K562 (cell line): ENCODE data around the gene TMEFF1. TPM values are rescaled to one million over a fixed set of nuclear protein-coding genes. Genes with fewer than 3 reads are reported as not detected.

Experiments
- ATAC-seq: fragments of 200-7000 bp; cut with Tn5 transposase; 3 replicates; pipeline ENCODE4 v1.9.1; 2020; ENCODE audit warnings: moderate library complexity
- BruUV-seq: library from RNA; stranded (reverse); fragments of 400-500 nt; replicated peaks from 2 replicates; lab custom pipeline; 2021; lab: Mats Ljungman, UMichigan
- CTCF ChIA-PET: fragments of 300-600 bp; formaldehyde crosslinking; extraction: SDS; loops from one replicate; lab custom pipeline; 2021; ENCODE audit warnings: low intra/inter-chr PET ratio; lab: Yijun Ruan, JAX
- POLR2A ChIA-PET: fragments of 300-600, 350-650 bp; sonication (Branson Sonifier 250); formaldehyde crosslinking; extraction: SDS; loops from one replicate; lab custom pipeline; 2021; ENCODE audit warnings: antibody characterized with exemption, inconsistent platforms; lab: Yijun Ruan, JAX
- DNase-seq, 4 experiments: peaks; one replicate each; pipeline versions ENCODE4 v3.0.0 to v3.0.0-alpha.2; 2011 to 2018; ENCODE audit warnings: low spot score in 3 of 4, mixed read lengths in 3 of 4; ENCODE audit errors: extremely low read depth in 1 of 4
- FAIRE-seq: peaks from 2 replicates; lab custom pipeline; 2011; peaks lifted over from hg19 to GRCh38; lab: Jason Lieb, UNC
- H2AFZ ChIP-seq: 2 replicates; pipeline ENCODE4 v1.6.0; 2011; ENCODE audit warnings: low read depth, low read length, control low read depth, inconsistent platforms
- H3K27ac ChIP-seq: fragments of 200-600 bp; 3 replicates; pipeline ENCODE4 v1.8.0; 2011; ENCODE audit warnings: low read depth, mild to moderate bottlenecking, control low read depth, inconsistent platforms, low read length, moderate library complexity, mixed read lengths; ENCODE audit errors: extremely low read depth
- H3K27me3 ChIP-seq, 2 experiments: fragments of 300-600 bp in 1 of 2; 2 replicates in 1 of 2; 3 replicates in 1 of 2; pipeline versions ENCODE4 v1.6.0 to v1.8.0; 2011; ENCODE audit warnings: inconsistent platforms in 2 of 2, low read length in 2 of 2, mild to moderate bottlenecking in 1 of 2, mixed read lengths in 1 of 2, moderate library complexity in 1 of 2; ENCODE audit not compliant: control insufficient read depth in 2 of 2, insufficient read depth in 2 of 2
- H3K36me3 ChIP-seq: fragments of 300-600 bp; 3 replicates; pipeline ENCODE4 v1.8.0; 2011; ENCODE audit warnings: mild to moderate bottlenecking, low read length, inconsistent platforms; ENCODE audit not compliant: control insufficient read depth, insufficient read depth
- H3K4me1 ChIP-seq, 2 experiments: fragments of 200-600 bp in 1 of 2; replicated peaks in 1 of 2; 2 replicates in 1 of 2; 3 replicates in 1 of 2; pipeline versions ENCODE4 v1.5.1 to v1.8.0; 2011; ENCODE audit warnings: inconsistent platforms in 2 of 2, low read length in 2 of 2, mild to moderate bottlenecking in 1 of 2, mixed read lengths in 1 of 2, moderate library complexity in 1 of 2; ENCODE audit not compliant: control insufficient read depth in 2 of 2, insufficient read depth in 2 of 2
- H3K4me2 ChIP-seq: 2 replicates; pipeline ENCODE4 v1.6.1; 2011; ENCODE audit warnings: low read length, control low read depth, inconsistent platforms, mixed read lengths; ENCODE audit not compliant: insufficient read depth
- H3K4me3 ChIP-seq: fragments of 200-600 bp; sonication (generic), shearing (Covaris generic); 2 replicates; pipeline ENCODE4 v1.5.1; 2016; ENCODE audit warnings: control low read depth, inconsistent platforms
- H3K79me2 ChIP-seq: fragments of 200-600 bp; 3 replicates; pipeline ENCODE4 v1.8.0; 2011; ENCODE audit warnings: low read length, inconsistent platforms; ENCODE audit not compliant: control insufficient read depth, insufficient read depth
- H3K9ac ChIP-seq, 2 experiments: 2 replicates each; pipeline versions ENCODE4 v1.6.0 to v1.6.1; 2011; ENCODE audit warnings: low read depth in 2 of 2, low read length in 2 of 2, control low read depth in 1 of 2, inconsistent platforms in 1 of 2, mild to moderate bottlenecking in 1 of 2, mixed read lengths in 1 of 2; ENCODE audit not compliant: insufficient read depth in 1 of 2
- H3K9me1 ChIP-seq: one replicate; pipeline ENCODE4 v1.6.0; 2011; ENCODE audit warnings: inconsistent platforms, mild to moderate bottlenecking, low read length, moderate library complexity; ENCODE audit not compliant: control insufficient read depth, insufficient read depth
- H3K9me3 ChIP-seq: replicated peaks from 2 replicates; pipeline ENCODE4 v1.5.1; 2011; ENCODE audit warnings: low read depth, low read length, inconsistent platforms; ENCODE audit not compliant: control insufficient read depth, insufficient read depth
- H4K20me1 ChIP-seq: replicated peaks from 2 replicates; pipeline ENCODE4 v1.6.1; 2011; ENCODE audit warnings: low read length, inconsistent platforms, mixed read lengths; ENCODE audit not compliant: control insufficient read depth, insufficient read depth
- COPS2 ChIP-seq: fragments of 450-650 bp; conservative IDR thresholded peaks from 2 replicates; pipeline ENCODE4 v1.6.1; 2016; ENCODE audit warnings: mild to moderate bottlenecking, moderate library complexity
- DPF2 ChIP-seq: fragments of 450-650 bp; IDR thresholded peaks from 2 replicates; pipeline ENCODE4 v1.6.1; 2016
- FOXA3 ChIP-seq, 2 experiments: fragments of 450-650 bp in 1 of 2; sonication (generic) in 1 of 2; formaldehyde crosslinking; IDR thresholded peaks in 1 of 2; conservative IDR thresholded peaks in 1 of 2; 2 replicates each; pipeline versions ENCODE4 v1.4.0 to v1.8.0; 2020 to 2022; ENCODE audit warnings: mild to moderate bottlenecking in 2 of 2, missing genetic modification reagents in 1 of 2
- GTF2A2 ChIP-seq: IDR thresholded peaks from 2 replicates; pipeline ENCODE4 v1.6.1; 2016; ENCODE audit warnings: mild to moderate bottlenecking, missing genetic modification characterization, missing compliant biosample characterization
- GTF2E2 ChIP-seq: fragments of 200-800 bp; sonication (Bioruptor generic); IDR thresholded peaks from 2 replicates; pipeline ENCODE4 v1.6.1; 2016; ENCODE audit warnings: missing genetic modification characterization, missing compliant biosample characterization
- HDGF ChIP-seq: fragments of 450-650 bp; IDR thresholded peaks from 2 replicates; pipeline ENCODE4 v1.6.1; 2016
- KLF6 ChIP-seq: fragments of 250-450 bp; sonication (Bioruptor Pico); IDR thresholded peaks from 2 replicates; pipeline ENCODE4 v1.4.0; 2020; ENCODE audit warnings: mild to moderate bottlenecking, moderate library complexity, borderline replicate concordance
- MYBL2 ChIP-seq, 2 experiments: fragments of 450-650 bp in 1 of 2; sonication (generic) in 1 of 2; formaldehyde crosslinking in 1 of 2; IDR thresholded peaks; 2 replicates each; pipeline versions ENCODE4 v1.6.1 to v1.8.1; 2017 to 2022; ENCODE audit warnings: borderline replicate concordance in 1 of 2, inconsistent platforms in 1 of 2, low read depth in 1 of 2, mild to moderate bottlenecking in 1 of 2, missing genetic modification reagents in 1 of 2, moderate library complexity in 1 of 2
- NFE2 ChIP-seq: IDR thresholded peaks from 2 replicates; pipeline ENCODE4 v1.6.1; 2014; ENCODE audit warnings: antibody characterized with exemption, low read depth
- WGBS: fragments of 100-300 bp; shearing (Covaris generic); methylation state at CpG from one replicate; pipeline ENCODE4 v1.1.6; 2016; ENCODE audit warnings: low coverage, mixed read lengths; ENCODE audit not compliant: insufficient coverage; ENCODE audit errors: missing lambda C conversion rate; 5-methylcytosine and 5-hydroxymethylcytosine counted together
- in situ Hi-C: fragments of 300-500 bp; cut with MboI; formaldehyde crosslinking; loops from 4 replicates; pipeline ENCODE4 v1.15.0; 2018; ENCODE audit warnings: inconsistent platforms, mixed read lengths
- intact Hi-C: fragments of 100-400 bp; cut with micrococcal nuclease; formaldehyde crosslinking; loops from 2 replicates; pipeline ENCODE4 v1.14.2; 2022
- polyA plus RNA-seq, 8 experiments: library from polyadenylated mRNA; depleted of rRNA in 4 of 8; stranded (reverse) in 5 of 8; unstranded in 3 of 8; fragments of >200 nt; fragmentation: Nextera tagmentation in 2 of 8; fragmentation: Illumina TruSeq in 1 of 8; extraction: Ambion mirVana in 2 of 8; extraction: Trizol in 1 of 8; gene quantifications; 2 replicates each; pipeline versions ENCODE4 v1.2.1 to v1.2.3, GENCODE V29; 2011 to 2014; ENCODE audit warnings: inconsistent platforms in 1 of 8, missing spikeins in 1 of 8
- total RNA-seq, 7 experiments: library from RNA; depleted of rRNA in 6 of 7; stranded (reverse); fragments of >200 nt in 6 of 7; fragmentation: Illumina TruSeq in 2 of 7; extraction: Trizol in 2 of 7; gene quantifications; 2 replicates each; pipeline versions ENCODE4 v1.2.1 to v1.2.3, GENCODE V29; 2011 to 2021; ENCODE audit warnings: low replicate concordance in 1 of 7
- TF ChIP-seq, protein P1 (sequence below): fragments of 150-350 bp; conservative IDR thresholded peaks from 2 replicates; pipeline ENCODE4 v1.6.1; 2014; ENCODE audit warnings: low read length
- TF ChIP-seq, protein P2 (sequence below): fragments of 450-650 bp; IDR thresholded peaks from 2 replicates; pipeline ENCODE4 v1.6.1; 2017; ENCODE audit warnings: mild to moderate bottlenecking, moderate library complexity
- TF ChIP-seq, protein P3 (sequence below): fragments of 250-450 bp; sonication (Bioruptor Pico); IDR thresholded peaks from 2 replicates; pipeline ENCODE4 v1.8.0; 2021; ENCODE audit warnings: borderline replicate concordance, mild to moderate bottlenecking, moderate library complexity; ENCODE audit not compliant: poor library complexity, severe bottlenecking

The TMEFF1 gene
- total and polyA plus RNA-seq, 9 of the 15 experiments (the other 6 are each of a cell fraction or from before 2014, with no cell fraction given), result 0.07 to 1.1 (median 0.28) TPM; not detected in 2

DNA sequence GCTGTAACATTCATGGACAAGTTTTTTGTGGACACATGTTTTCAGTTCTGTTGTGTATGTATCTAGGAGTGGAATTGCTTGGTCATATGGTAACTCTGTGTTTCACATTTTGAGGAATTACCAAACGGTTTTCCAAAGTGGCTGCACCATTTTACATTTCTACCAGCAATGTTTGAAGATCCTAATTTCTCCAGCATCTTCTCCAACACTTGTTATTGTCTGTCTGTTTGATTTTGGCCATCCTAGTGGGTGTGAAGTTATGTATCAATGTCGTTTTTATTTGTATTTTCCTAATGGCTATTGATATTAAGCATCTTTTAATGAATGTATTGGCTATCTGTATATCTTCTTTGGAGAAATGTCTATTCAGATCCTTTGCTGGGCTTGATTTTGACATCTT, 6.9 kb downstream of the TMEFF1 start:
- CTCF ChIA-PET, result no interaction called here
- no TSS peak for BruUV-seq
- peaks cover 3 to 7% of the 10 kb centered on the region in 2 experiments; a peak in 4 of 5 replicates for H3K27me3 ChIP-seq
- DNase-seq, result no peak
- H4K20me1 ChIP-seq, result no peaks in the 10 kb centered on the region
- WGBS, result 0% methylated on average over 2 of the region's 2 CpGs
- H3K36me3 ChIP-seq, result no peaks in the 10 kb centered on the region
- no peaks in the 10 kb centered on the region for H3K4me1 ChIP-seq
- H3K79me2 ChIP-seq, result no peaks in the 10 kb centered on the region
- FAIRE-seq, result no peak
- intact Hi-C loops, result no loop called here
- H3K9me1 ChIP-seq, result no peaks in the 10 kb centered on the region
- H3K9me3 ChIP-seq, result no peaks in the 10 kb centered on the region; the same call in 1 of the 2 replicates
- H2AFZ ChIP-seq, result no peak overlapping the region
- TF ChIP-seq, protein P1, sequence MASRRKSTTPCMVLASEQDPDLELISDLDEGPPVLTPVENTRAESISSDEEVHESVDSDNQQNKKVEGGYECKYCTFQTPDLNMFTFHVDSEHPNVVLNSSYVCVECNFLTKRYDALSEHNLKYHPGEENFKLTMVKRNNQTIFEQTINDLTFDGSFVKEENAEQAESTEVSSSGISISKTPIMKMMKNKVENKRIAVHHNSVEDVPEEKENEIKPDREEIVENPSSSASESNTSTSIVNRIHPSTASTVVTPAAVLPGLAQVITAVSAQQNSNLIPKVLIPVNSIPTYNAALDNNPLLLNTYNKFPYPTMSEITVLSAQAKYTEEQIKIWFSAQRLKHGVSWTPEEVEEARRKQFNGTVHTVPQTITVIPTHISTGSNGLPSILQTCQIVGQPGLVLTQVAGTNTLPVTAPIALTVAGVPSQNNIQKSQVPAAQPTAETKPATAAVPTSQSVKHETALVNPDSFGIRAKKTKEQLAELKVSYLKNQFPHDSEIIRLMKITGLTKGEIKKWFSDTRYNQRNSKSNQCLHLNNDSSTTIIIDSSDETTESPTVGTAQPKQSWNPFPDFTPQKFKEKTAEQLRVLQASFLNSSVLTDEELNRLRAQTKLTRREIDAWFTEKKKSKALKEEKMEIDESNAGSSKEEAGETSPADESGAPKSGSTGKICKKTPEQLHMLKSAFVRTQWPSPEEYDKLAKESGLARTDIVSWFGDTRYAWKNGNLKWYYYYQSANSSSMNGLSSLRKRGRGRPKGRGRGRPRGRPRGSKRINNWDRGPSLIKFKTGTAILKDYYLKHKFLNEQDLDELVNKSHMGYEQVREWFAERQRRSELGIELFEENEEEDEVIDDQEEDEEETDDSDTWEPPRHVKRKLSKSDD, result no peak
- TF ChIP-seq GTF2E2 (tag), result no peak
- no peak for TF ChIP-seq DPF2
- TF ChIP-seq GTF2A2 (tag), result no peak
- TF ChIP-seq, protein P2, sequence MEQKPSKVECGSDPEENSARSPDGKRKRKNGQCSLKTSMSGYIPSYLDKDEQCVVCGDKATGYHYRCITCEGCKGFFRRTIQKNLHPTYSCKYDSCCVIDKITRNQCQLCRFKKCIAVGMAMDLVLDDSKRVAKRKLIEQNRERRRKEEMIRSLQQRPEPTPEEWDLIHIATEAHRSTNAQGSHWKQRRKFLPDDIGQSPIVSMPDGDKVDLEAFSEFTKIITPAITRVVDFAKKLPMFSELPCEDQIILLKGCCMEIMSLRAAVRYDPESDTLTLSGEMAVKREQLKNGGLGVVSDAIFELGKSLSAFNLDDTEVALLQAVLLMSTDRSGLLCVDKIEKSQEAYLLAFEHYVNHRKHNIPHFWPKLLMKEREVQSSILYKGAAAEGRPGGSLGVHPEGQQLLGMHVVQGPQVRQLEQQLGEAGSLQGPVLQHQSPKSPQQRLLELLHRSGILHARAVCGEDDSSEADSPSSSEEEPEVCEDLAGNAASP, result no peak
- TF ChIP-seq, protein P3, sequence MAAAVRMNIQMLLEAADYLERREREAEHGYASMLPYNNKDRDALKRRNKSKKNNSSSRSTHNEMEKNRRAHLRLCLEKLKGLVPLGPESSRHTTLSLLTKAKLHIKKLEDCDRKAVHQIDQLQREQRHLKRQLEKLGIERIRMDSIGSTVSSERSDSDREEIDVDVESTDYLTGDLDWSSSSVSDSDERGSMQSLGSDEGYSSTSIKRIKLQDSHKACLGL (CRISPR knock-in tag), result no peak
- no peak for TF ChIP-seq FOXA3 (CRISPR knock-in tag; conservative IDR thresholded peaks at IDR 0.05 in 1 of 2, IDR thresholded peaks at IDR 0.05 in 1 of 2)
- no peak for TF ChIP-seq HDGF
- TF ChIP-seq MYBL2 (IDR thresholded peaks at IDR 0.05; ENCODE audit: low read depth), result no peak
- no peak for TF ChIP-seq MYBL2 (CRISPR knock-in tag; IDR thresholded peaks at IDR 0.05; ENCODE audit: borderline replicate concordance)
- no peak for TF ChIP-seq COPS2
- no peak for TF ChIP-seq NFE2
- no peak for TF ChIP-seq KLF6
- H3K9ac ChIP-seq, result no peak overlapping the region
- POLR2A ChIA-PET, result no interaction called here
- no peak overlapping the region for H3K27ac ChIP-seq
- in situ Hi-C loops, result no loop called here
- no peak for ATAC-seq
- no peak overlapping the region for H3K4me3 ChIP-seq
- H3K4me2 ChIP-seq, result no peak overlapping the region
